HG03060 (cell line): Measurements from ENCODE around the gene TTLL10.

Experiments used
- ATAC-seq: cut with Tn5 transposase; IDR thresholded peaks from one replicate; pipeline ENCODE4 v1.9.1; 2021; ENCODE audit warnings: low read depth, moderate number of reproducible peaks; ENCODE audit not compliant: unreplicated experiment

The TTLL10 gene

DNA sequence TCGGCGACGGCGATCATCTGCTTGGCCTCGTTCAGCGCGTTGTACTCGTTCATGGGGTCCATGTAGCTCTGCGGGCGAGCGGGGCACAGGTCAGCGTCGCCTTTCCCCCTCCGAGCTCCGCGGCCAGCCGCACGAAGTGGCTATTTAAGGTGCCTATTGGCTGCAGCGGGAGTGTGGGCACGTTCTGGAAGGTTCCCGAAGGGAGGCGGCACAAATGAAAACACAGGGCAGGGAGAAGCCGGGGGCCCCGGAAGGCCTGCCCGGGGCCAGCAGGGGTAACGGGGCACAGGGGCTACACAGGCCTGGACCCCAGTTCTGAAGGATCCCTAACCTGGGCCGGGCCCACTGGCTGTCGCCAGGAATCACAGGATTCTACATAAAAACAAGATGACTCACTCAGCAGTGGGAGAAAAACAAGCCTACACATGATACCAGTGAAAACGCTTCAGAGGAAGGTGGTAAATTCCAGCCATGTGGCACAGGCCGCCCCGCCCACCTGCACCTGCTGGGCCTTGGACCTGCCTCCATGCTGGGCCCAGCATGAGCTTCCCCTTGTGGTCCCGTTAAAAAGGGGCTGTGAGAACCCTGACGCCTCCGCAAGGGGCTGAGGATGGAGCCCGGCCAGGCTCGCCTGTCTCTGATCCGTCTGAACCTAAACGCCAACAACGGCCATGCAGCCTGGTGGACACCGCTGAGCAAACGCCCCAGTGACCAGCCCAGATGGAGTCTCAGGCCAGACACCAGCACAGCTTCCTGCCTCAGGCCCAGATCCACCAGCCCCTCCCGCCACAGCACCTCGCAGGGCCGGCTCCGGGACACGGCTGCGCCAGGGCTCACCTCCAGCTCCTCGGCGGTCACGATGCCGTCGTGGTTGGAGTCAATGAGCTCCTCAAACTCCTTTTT, 44.2 kb downstream of the TTLL10 start:
- no peak for ATAC-seq

DNA sequence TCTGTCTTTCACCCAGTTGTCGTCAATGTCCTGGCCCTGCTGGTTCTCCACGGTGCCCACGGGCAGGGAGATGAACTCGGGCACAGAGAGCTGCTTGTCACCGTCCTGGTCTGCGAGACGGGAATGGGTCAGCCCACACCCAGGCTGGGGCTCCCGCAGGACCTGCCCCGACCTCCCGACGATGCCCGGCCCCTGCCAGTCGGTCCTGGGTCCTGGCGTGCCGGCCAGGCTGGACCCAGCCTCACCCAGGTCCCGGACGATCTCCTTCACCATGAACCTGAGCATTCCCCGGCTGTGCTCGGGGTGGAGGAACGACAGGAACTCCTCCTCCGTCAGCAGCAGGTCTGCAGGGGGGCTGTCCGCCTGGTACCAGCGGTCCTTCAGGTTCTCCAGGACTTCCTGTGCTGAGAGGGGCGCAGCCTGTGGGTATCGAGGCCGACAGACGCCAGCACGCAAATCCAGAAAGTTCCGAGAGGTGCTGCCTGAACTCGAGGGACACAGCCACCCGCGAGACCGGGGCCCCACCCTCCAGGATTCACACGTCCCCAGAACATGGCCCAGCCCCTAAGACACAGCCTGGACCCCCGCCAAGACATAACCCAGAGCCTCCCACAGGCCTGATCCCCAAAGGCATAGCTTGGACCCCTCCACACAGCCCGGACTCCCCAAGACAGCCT, 45.0 kb downstream of the TTLL10 start:
- ATAC-seq, result no peak

DNA sequence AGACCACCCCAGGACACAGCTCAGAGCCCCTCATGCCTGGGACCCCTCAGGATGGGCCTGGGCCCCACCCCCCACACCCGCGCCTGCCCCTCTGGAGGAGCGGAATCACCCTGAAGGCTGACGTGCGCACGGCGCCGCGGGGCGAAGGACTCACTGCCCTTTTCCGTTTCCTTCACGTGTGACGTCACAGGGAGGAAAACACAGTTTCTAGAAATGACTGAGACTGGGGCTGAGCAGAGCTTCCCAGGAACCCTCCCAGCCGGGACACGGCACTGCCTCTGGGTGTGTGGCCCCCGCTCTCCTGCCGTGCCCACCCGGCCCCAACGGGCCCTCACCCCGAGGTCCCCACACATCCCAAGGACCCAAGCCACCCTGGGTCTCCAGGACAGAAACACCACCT, 45.7 kb downstream of the TTLL10 start:
- no peak for ATAC-seq

DNA sequence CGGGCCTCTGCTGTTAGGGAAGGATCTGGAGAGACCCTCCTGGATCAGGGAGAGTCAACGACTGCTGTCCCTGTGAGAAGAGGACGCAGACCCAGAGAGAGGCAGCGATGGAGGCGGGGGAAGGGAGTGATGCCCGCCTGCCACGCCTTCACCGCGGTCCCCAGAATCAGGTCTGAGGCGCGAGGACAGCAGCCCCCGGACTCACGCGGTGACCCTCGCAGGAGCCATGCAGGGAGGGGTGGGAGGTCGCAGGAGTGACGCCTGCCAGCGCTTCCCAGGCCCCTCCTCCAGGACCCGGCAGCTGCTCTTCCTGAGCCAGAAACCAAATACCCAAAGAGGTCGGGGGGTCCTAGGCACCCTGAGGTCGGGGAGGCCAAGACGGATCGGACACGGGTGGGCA, 46.5 kb downstream of the TTLL10 start:
- no peak for ATAC-seq

DNA sequence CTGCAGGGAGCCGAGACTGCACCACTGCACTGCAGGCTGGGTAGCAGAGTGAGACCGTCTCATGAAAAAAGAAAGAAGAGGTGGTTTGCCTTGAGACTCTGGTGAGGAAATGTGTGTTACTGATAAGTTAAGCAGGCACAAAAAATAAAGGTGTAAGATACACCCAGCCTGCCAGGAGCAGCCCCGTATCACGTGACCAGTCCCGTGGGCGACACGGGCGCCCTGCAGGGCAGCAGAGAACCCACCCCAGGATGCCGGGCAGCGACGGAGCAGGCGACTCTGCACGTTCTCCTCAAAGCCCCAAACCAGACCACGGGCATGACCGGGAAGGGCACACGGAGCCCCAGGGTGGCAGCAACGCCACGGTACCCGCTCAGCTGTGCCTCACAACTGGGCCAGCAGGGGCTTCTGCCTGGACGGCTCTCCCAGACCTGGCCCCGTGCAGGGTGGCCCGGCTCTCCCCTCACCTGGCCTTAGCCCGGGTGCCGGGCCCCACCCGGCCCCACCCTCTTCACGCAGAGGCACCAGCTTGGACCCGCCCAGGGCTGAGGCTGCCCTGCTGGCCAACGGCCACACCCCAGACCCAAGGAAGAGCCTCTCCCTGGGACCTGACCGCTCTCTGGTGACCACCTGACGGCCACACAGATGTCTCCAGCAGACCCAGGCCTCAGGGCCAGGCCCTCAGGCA, 48.4 kb downstream of the TTLL10 start:
- ATAC-seq, result no peak

DNA sequence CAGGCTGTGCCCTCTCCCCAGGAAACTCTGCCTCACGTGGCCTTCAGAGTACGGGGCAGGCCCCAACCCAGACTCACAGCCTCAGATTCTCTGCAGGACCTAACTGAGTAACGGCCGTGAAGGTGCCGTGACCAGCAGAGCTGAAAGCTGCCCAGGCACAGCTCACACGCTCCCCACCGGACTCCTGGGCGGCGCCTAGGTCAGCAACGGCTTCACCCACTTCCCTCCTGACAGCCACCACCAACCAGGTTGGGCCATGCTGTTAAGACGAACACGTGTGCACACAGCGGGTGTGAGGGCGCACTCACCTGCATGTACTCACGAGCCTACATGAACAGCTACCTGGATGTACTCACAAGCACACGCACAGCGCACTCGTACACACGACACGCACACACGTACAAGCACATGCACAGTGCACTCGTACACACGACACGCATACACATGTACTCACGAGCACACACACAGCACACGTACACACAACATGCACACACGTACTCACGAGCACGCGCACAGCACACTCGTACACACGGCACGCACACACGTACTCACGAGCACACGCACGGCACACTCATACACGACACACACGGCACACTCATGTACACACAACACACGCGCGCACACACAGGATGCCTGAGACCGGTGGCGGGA, 49.0 kb downstream of the TTLL10 start:
- ATAC-seq, result no peak

DNA sequence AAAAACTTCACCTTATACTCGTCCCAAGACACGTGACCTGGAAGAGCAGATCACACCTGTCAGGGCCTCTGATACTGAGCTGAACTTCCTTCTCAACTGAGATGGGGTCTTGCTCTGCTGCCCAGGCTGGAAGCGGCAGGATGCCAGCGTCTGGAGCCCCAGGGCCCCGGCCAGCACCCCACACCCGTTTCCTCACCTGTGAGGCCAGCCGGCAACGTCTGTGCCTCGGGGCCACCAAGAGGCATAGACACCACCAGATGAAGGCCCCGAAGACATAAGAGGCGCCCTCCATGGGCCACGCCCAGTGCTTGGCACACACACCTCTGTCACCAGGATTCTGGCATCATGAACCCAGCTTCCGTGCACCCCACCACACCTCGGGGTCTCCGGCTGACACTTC, 49.6 kb downstream of the TTLL10 start:
- no peak for ATAC-seq

DNA sequence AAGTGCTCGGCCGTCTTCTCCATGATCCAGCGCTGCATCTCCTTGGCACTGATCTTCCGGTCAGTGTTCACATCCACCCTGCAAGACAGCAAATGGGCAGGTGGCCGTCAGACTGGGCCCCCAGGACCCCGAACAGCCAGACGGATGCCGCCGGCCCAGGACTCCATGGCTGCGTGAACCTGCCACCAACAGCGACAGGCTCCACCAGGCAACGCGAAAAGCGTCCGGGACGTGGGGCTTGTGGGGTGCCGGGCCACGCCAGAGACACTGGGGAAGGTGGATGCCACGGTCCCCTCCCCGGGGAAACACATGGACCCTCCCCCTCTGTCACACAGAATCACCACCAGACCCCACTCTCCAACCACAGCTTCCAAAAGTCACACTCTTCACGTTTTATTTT, 50.2 kb downstream of the TTLL10 start:
- ATAC-seq, result no peak

DNA sequence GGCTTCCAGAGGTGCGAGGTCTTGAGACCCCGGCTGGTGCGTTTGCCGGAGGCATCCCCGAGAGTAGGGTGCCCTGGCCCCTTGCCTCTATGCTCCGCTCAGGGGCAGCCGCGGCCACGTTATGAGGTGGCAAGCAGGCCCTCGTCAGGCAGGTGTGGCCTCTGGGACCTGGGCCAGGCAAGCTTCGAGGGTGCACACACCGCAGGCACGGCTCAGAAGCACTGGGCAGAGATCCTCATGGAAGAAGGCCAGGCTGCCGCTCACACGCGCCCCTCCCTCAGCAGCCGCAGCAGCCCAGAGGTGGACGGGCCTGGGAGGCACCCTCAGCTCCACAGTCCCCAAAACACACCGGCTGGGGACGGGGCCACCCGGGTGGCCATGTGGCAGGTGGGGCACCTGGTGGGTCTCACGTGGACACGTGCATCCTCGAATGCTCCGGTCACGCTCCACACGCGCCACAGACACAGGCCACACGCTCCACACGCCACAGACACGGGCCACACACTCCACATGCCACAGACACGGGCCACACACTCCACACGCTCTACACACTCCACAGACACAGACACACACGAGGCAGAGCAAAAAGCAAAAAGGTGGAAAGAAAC, 51.7 kb downstream of the TTLL10 start:
- ATAC-seq, result no peak

DNA sequence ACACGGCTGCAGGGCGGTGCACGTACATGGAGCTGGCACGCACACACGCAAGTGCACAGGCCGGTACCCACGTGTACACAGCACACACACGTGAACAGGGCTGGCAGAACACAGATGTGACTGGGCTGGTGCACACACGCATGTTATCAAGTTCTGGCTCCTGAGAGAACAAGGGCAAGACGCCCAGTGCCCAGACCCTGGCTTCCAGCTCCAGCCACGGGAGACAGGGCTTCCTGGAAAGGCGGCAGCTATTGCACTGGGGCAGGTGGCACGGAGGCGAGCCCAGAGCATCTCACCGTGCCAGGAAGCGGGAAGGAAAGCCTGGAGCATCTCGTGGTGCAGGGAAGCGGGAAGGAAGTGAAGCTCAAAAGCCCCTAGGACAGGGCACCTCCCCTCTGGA, 52.2 kb downstream of the TTLL10 start:
- ATAC-seq, result no peak

DNA sequence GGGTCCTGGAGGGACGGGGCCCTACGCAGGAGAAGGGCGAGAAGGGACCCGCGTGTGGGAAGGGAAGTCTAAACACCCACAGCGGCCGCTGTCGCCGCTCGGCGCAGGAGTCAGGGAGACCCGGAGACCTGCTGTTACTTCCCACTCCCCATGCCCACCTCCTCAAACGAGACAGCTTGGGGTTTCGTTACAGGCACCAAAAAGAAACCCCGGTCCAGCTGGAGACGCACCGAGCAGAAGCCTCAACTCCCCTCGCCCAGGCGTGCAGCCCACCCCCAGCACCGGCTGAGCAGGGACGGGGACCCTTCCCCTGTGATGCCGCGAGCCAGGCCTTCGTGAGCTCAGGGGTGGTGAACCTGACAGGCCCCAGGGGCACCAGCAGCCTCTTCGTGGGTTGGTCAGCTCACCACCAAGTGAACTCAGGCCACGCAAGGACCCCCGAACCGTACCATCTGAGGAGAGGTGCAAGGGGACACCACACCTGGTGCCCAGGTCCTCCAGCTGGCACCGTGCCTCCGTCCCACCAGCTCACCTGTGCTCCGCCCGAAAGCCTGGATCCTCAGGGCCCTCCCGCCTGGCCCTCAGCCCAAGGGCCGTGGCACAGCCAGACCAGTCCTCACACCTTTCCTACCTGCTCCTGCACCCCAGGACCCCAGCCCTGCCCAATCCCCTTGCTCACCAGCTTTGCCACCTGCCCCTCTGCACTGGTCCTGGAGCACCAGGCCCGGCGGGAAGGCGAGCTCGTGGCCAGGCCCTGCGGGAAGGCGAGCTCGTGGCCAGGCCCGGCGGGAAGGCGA, 53.1 kb downstream of the TTLL10 start:
- ATAC-seq, result no peak

DNA sequence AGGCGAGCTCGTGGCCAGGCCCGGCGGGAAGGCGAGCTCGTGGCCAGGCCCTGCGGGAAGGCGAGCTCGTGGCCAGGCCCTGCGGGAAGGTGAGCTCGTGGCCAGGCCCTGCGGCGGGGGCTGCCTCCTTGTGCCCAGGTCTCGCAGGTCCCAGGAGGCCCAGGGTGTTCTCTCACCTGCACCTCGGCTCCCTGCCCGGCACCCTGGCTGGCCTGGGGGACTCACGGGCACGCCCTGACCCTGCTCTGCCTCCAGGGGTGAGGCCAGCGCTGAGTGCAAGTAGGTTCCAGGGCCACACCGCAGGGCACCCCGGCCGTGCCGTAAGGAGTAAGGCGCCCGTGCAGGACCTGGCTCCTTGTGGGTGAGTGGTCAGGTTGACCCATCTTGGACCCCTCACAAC, 53.7 kb downstream of the TTLL10 start:
- ATAC-seq, result no peak

DNA sequence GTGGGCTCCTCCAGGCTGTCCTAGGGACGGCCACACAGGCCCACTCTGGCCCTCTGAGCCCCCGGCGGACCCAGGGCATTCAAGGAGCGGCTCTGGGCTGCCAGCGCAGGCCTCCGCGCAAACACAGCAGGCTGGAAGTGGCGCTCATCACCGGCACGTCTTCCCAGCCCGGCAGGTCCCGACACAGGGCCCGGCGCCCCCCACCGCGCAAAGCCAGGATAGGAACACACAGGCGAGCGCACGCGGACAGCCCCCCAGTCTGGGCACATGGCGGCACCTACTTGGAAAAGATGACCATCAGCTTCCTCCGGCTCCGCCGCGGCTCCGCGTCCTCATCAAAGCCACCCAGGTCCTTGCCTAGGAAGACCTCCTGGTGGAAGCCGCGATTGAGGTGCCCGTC, 54.5 kb downstream of the TTLL10 start:
- ATAC-seq, result no peak

DNA sequence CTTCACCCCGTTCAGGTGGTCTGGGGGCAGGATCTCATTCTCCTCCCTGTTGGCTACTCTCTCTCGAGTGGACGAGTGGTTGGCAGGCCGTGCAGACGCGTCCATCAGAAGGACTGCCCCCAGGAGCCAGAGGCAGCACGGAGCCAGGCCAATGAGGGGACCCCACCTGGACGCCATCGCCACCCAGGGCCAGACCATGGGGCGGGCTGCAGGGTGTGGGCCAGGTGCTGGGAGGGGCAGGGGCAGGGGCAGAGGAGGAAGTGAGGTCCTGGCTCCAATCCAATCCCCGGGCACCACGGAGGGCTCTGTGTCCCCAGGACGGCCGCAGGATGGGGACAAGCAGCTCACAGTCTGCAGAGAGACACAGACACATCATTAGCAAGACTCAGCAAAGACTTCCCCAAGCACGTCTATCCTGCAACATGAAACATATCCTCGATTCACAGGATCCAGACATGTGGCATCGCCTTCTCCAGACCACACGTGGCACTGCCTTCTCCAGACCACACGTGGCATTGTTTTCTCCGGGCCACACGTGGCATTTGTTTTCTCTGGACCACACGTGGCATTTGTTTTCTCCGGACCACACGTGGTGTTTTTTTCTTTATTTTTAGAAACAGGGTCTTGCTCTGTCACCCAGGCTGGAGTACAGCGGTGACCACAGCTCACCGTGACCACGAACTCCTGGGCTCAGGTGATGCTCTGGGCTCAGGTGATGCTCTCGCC, 55.1 kb downstream of the TTLL10 start:
- no peak for ATAC-seq

DNA sequence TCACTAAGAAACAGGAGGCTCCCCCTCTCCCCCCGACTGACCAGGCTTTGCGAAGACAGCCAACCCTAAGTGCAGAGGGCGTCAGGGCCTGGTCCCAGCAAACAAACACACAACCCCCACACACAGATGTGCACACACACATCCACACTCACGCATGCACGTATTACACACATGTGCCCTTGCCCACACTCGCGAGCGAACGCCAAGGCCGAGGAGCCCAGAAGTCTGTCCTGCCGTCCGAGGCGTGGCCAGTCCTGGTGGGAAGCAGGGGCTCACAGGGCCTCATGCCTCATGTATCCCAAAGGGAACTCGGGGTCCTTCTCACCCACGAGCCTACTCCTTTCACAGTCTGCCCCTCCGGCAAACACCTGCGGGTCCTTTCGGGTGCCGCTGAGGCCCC, 56.1 kb downstream of the TTLL10 start:
- ATAC-seq, result no peak

DNA sequence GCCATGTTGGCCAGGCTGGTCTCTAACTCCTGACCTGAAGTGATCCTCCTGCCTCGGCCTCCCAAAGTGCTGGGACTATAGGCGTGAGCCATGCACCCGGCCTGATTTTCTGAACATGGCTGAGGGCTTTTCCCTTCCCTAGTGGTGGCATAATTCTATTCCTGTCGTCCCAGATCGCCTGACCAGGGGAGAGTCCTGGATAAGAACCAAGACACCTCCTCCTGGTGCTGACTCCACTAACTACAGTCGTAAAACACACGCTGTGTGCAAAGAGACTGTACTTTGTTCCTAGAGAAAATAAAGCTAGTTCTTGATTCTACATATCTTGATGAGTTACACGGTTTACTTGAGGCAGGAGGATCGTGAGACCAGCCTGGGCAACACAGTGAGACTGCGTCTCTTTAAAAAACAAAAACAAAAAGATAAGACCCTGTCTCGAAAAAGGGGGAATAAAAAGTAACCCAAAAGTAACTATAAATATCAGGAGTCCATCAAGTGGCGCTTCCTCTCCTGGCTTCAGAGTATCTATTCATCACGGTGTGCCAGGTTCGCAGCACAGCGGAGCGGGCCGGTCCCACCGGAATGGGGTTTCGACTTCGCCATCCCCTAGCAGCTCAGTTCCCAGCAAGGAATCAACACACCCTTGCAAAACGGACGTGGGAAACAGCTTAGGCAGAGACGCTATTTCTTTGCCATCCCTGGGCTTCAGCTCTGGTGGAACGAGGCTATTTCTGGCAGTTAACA, 57.1 kb downstream of the TTLL10 start:
- no peak for ATAC-seq

DNA sequence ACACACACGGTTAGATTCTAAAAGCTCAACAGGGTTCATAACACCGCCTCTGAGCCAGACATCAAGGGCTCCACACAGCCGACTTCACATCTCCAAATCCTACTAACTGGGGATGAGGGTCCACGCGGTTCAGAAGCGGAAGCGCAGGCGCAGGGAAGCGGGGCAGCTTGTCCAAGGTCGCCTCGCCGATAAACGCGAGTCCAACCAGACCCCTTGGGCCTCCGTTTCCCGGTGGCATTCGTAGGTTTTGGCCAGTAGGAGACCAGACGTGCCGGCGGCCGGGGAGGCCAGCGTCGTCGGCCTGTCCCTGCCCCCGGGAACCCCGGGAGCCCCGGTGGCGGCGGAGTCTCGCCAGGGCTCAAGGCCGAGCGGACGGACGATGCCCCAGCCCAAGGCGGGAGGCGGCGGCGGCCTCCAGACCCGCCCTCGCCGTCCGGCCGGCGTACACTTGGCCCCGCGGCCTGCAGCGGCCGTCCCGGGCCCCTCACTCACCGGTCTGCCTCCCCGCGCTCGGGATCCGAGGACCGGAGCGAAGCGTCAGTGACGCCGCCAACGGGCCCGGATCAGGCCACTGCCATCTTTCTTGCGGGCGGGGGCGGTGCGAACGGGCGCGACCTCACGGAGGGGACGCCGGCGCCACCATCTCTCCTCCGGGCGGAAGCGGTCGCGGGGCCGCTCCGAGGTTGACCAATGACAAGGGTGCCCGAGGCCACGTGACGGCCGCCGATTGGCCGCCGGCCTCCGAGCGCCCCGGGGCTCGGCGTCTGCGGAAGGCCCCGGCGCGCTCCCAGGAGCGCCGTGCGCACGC, 57.9 kb downstream of the TTLL10 start, which contains the start of gene SDF4:
TSS of gene SDF4 (minus strand) at position 602 of the 808 bp plus-strand sequence. CDS start 3,229 bp downstream, outside the sequence.
- peak; percentile 79 for ATAC-seq
